ENCODE data around the gene LRRC26. TPM values are rescaled to one million over a fixed set of nuclear protein-coding genes. Genes with fewer than 3 reads are reported as not detected.

LRRC26 gene
- total and polyA plus RNA-seq, 2 of the 13 experiments (the other 11 are each of a cell fraction or from before 2014, with no cell fraction given): not detected

GRCh38 chr9:137190315-137190856, 20.5 kb upstream of the LRRC26 start (continued):
- no peak for TF ChIP-seq ZNF318 (CRISPR knock-in tag; IDR thresholded peaks at IDR 0.05)
- no peak for TF ChIP-seq THAP8 (CRISPR knock-in tag; IDR thresholded peaks at IDR 0.05; ENCODE audit: borderline replicate concordance)
- TF ChIP-seq ZNF143 (CRISPR knock-in tag; IDR thresholded peaks at IDR 0.05): no peak
- TF ChIP-seq RELA (CRISPR knock-in tag; IDR thresholded peaks at IDR 0.05): no peak
- no peak for TF ChIP-seq E2F2 (CRISPR knock-in tag; IDR thresholded peaks at IDR 0.05; ENCODE audit: borderline replicate concordance)
- TF ChIP-seq AKAP8 (CRISPR knock-in tag; IDR thresholded peaks at IDR 0.05): 0 out of 2 replicates have a peak, but pooled peaks have one; percentile 69
- no peak for TF ChIP-seq ZNF263 (CRISPR knock-in tag; IDR thresholded peaks at IDR 0.05)
- no peak for TF ChIP-seq SKIL (CRISPR knock-in tag; IDR thresholded peaks at IDR 0.05; ENCODE audit: borderline replicate concordance)
- no peak for TF ChIP-seq SPEN (CRISPR knock-in tag; IDR thresholded peaks at IDR 0.05; ENCODE audit: low read depth)
- TF ChIP-seq STAG1 (CRISPR knock-in tag; IDR thresholded peaks at IDR 0.05): peak; percentile 34

Data from HepG2 (cell line).